ENCODE measurements around the gene XYLT1. TPM values are rescaled to one million over a fixed set of nuclear protein-coding genes. Genes with fewer than 3 reads are reported as not detected.

The XYLT1 gene
- total RNA-seq, 1 experiment from 2014 or later = 14.5 TPM

- no peak overlapping the region for H4K5ac ChIP-seq (ENCODE audit: insufficient read length, low read depth, low read length)
- peaks cover 0 to 2% of the 10 kb centered on the region in 2 experiments; a peak in 1 of 4 replicates for H3K4me1 Mint-ChIP-seq
- TF ChIP-seq, protein P1, sequence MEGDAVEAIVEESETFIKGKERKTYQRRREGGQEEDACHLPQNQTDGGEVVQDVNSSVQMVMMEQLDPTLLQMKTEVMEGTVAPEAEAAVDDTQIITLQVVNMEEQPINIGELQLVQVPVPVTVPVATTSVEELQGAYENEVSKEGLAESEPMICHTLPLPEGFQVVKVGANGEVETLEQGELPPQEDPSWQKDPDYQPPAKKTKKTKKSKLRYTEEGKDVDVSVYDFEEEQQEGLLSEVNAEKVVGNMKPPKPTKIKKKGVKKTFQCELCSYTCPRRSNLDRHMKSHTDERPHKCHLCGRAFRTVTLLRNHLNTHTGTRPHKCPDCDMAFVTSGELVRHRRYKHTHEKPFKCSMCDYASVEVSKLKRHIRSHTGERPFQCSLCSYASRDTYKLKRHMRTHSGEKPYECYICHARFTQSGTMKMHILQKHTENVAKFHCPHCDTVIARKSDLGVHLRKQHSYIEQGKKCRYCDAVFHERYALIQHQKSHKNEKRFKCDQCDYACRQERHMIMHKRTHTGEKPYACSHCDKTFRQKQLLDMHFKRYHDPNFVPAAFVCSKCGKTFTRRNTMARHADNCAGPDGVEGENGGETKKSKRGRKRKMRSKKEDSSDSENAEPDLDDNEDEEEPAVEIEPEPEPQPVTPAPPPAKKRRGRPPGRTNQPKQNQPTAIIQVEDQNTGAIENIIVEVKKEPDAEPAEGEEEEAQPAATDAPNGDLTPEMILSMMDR (conservative IDR thresholded peaks at IDR 0.05) = no peak
- H2BK5ac ChIP-seq (ENCODE audit: insufficient read length, low read length) = no peak overlapping the region
- H3K56ac ChIP-seq (ENCODE audit: insufficient read length, low read depth, low read length) = no peak overlapping the region
- no peaks in the 10 kb centered on the region for H3K23me2 ChIP-seq (ENCODE audit: insufficient read length, low read depth, low read length, poor library complexity, severe bottlenecking)
- H3K4me3 Mint-ChIP-seq = no peak overlapping the region
- H2AFZ ChIP-seq (ENCODE audit: low read length) = no peak overlapping the region
- H2BK20ac ChIP-seq (ENCODE audit: low read depth, low read length, poor library complexity, severe bottlenecking) = no peak overlapping the region
- H4K20me1 ChIP-seq (ENCODE audit: control insufficient read depth, insufficient read depth, insufficient read length) = no peaks in the 10 kb centered on the region
- DNase-seq = no peak
- H2BK12ac ChIP-seq (ENCODE audit: insufficient read length, low read depth, low read length) = no peak overlapping the region
- no peaks in the 10 kb centered on the region for H3K79me2 ChIP-seq (ENCODE audit: insufficient read depth, low read length)
- 100% methylated on average over 2 of the region's 7 CpGs for WGBS (ENCODE audit: extremely low coverage, insufficient read length, low lambda C conversion rate)
- H3K4me1 ChIP-seq (ENCODE audit: insufficient read depth, low read length) = no peaks in the 10 kb centered on the region
- H3K14ac ChIP-seq (ENCODE audit: insufficient read depth, low read length) = no peak overlapping the region; the same call in 1 of the 2 replicates
- H3K4ac ChIP-seq (ENCODE audit: low read depth, low read length) = no peak overlapping the region
- H3K9me3 ChIP-seq (ENCODE audit: control insufficient read depth, low read depth, low read length) = no peaks in the 10 kb centered on the region
- peaks cover 0 to 2% (median 0%) of the 10 kb centered on the region in 3 experiments; a peak in 3 of 7 replicates for H3K36me3 Mint-ChIP-seq (ENCODE audit: insufficient read depth in 1 of 3, low read depth in 3 of 3)
- H3K9ac ChIP-seq (ENCODE audit: extremely low read depth, insufficient read length, low read length) = no peak overlapping the region
- H3T11ph ChIP-seq (ENCODE audit: low read length) = no peak overlapping the region
- H3K27ac ChIP-seq (ENCODE audit: insufficient read length, low read depth, low read length) = no peak overlapping the region
- H3K27ac Mint-ChIP-seq = peak overlapping the region in 1 of 3 experiments; percentile 14; a peak in 1 of 7 replicates
- no peaks in the 10 kb centered on the region for H3K79me1 ChIP-seq (ENCODE audit: insufficient read depth, low read depth, low read length, poor library complexity, severe bottlenecking)
- H4K91ac ChIP-seq (ENCODE audit: insufficient read length, low read depth, low read length) = no peak overlapping the region
- H3K27me3 Mint-ChIP-seq (ENCODE audit: low read depth) = no peaks in the 10 kb centered on the region; the same call in 1 of the 2 replicates
- no peaks in the 10 kb centered on the region for H3K27me3 ChIP-seq (ENCODE audit: insufficient read depth, low read length)
- H2BK15ac ChIP-seq (ENCODE audit: low read depth, low read length) = no peak overlapping the region
- no peak overlapping the region for H4K8ac ChIP-seq (replicated peaks; ENCODE audit: insufficient read length, low read depth, low read length)
- no peak overlapping the region for H3K4me2 ChIP-seq (ENCODE audit: insufficient read depth, insufficient read length, low read length)
- no peaks in the 10 kb centered on the region for H3K9me3 Mint-ChIP-seq
- H3K18ac ChIP-seq (ENCODE audit: insufficient read length, low read depth, low read length) = no peak overlapping the region
- H3K23ac ChIP-seq (ENCODE audit: insufficient read length, low read depth, low read length) = no peak overlapping the region
- H2AK5ac ChIP-seq (ENCODE audit: insufficient read length, low read length) = no peak overlapping the region
- H2BK120ac ChIP-seq (ENCODE audit: low read depth, low read length, poor library complexity, severe bottlenecking) = no peak overlapping the region
Measured at GRCh38 chr16:17339764-17340541, 130.8 kb downstream of the XYLT1 start.

Data from H9 (cell line).